Suprapubic skin (tissue), 4 donors: ENCODE measurements around the gene OPN1MW. TPM values are rescaled to one million over a fixed set of nuclear protein-coding genes. Genes with fewer than 3 reads are reported as not detected.
"Not testable (repeated sequence)": the region's sequence is repeated elsewhere in the genome, so short reads cannot be mapped to it uniquely, and the experiment has no call there.

Experiments used
- DNase-seq, 2 donors: peaks; one replicate each; pipeline ENCODE4 v3.0.0-alpha.2; 2019; ENCODE audit warnings: low spot score in 2 of 2
- H3K27ac ChIP-seq: fragments of 200-600 bp; sonication (generic); one replicate; pipeline ENCODE4 v1.5.1; 2019
- H3K27me3 ChIP-seq: fragments of 200-600 bp; sonication (generic); one replicate; pipeline ENCODE4 v1.5.1; 2019
- H3K36me3 ChIP-seq: fragments of 200-600 bp; sonication (generic); one replicate; pipeline ENCODE4 v1.5.1; 2019
- H3K4me1 ChIP-seq: fragments of 200-600 bp; sonication (generic); one replicate; pipeline ENCODE4 v1.5.1; 2019
- H3K4me3 ChIP-seq: fragments of 200-600 bp; sonication (generic); one replicate; pipeline ENCODE4 v1.5.1; 2019; ENCODE audit warnings: mild to moderate bottlenecking
- H3K9me3 ChIP-seq: fragments of 200-600 bp; sonication (generic); one replicate; pipeline ENCODE4 v1.5.1; 2019
- EP300 ChIP-seq: sonication (generic); formaldehyde crosslinking; IDR thresholded peaks from one replicate; pipeline ENCODE4 v1.6.1; 2017; ENCODE audit warnings: antibody characterized with exemption
- POLR2A ChIP-seq, 2 donors: fragments of 450-650 bp; IDR thresholded peaks; one replicate each; pipeline ENCODE4 v1.6.1; 2017; ENCODE audit warnings: antibody characterized with exemption in 2 of 2, mild to moderate bottlenecking in 2 of 2, moderate library complexity in 2 of 2
- POLR2AphosphoS5 ChIP-seq, 3 donors: sonication (generic); formaldehyde crosslinking; IDR thresholded peaks; one replicate each; pipeline ENCODE4 v1.6.1; 2017; ENCODE audit warnings: antibody characterized with exemption in 3 of 3
- WGBS: methylation state at CpG from one replicate; pipeline ENCODE4 v1.1.5; 2018; 5-methylcytosine and 5-hydroxymethylcytosine counted together
- total RNA-seq, 4 donors: library from RNA; depleted of rRNA; stranded (reverse); fragments of >200 nt; gene quantifications; one replicate each; pipeline ENCODE4 v1.1.0, GENCODE V29; 2016
- TF ChIP-seq, protein P1 (sequence below), 2 donors: fragments of 200-600 bp in 1 of 2; fragments of 450-650 bp in 1 of 2; sonication (generic) in 1 of 2; IDR thresholded peaks; one replicate each; pipeline ENCODE4 v1.5.1; 2016 to 2019; ENCODE audit warnings: antibody characterized with exemption in 2 of 2, mild to moderate bottlenecking in 1 of 2, moderate library complexity in 1 of 2

OPN1MW gene
- total RNA-seq, 4 donors from 2014 or later: not detected

DNA sequence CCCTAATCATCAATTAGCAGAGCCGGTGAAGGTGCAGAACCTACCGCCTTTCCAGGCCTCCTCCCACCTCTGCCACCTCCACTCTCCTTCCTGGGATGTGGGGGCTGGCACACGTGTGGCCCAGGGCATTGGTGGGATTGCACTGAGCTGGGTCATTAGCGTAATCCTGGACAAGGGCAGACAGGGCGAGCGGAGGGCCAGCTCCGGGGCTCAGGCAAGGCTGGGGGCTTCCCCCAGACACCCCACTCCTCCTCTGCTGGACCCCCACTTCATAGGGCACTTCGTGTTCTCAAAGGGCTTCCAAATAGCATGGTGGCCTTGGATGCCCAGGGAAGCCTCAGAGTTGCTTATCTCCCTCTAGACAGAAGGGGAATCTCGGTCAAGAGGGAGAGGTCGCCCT is 41.7 kb upstream of the OPN1MW start:
- DNase-seq: no peak
- TF ChIP-seq EP300: no peak
- TF ChIP-seq POLR2AphosphoS5 (IDR thresholded peaks at IDR 0.05): no peak
- TF ChIP-seq, protein P1, sequence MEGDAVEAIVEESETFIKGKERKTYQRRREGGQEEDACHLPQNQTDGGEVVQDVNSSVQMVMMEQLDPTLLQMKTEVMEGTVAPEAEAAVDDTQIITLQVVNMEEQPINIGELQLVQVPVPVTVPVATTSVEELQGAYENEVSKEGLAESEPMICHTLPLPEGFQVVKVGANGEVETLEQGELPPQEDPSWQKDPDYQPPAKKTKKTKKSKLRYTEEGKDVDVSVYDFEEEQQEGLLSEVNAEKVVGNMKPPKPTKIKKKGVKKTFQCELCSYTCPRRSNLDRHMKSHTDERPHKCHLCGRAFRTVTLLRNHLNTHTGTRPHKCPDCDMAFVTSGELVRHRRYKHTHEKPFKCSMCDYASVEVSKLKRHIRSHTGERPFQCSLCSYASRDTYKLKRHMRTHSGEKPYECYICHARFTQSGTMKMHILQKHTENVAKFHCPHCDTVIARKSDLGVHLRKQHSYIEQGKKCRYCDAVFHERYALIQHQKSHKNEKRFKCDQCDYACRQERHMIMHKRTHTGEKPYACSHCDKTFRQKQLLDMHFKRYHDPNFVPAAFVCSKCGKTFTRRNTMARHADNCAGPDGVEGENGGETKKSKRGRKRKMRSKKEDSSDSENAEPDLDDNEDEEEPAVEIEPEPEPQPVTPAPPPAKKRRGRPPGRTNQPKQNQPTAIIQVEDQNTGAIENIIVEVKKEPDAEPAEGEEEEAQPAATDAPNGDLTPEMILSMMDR (IDR thresholded peaks at IDR 0.05): no peak
- no peak for TF ChIP-seq POLR2A (IDR thresholded peaks at IDR 0.05)
- Histone ChIP-seq H3K9me3 (no peaks in the 10 kb centered on the region), H3K27me3 (no peaks in the 10 kb centered on the region), H3K36me3 (no peaks in the 10 kb centered on the region), H3K27ac (no peak overlapping the region), H3K4me3 (no peak overlapping the region), H3K4me1 (peaks cover 3% of the 10 kb centered on the region)
- 79% methylated on average over 8 of the region's 10 CpGs for WGBS

DNA sequence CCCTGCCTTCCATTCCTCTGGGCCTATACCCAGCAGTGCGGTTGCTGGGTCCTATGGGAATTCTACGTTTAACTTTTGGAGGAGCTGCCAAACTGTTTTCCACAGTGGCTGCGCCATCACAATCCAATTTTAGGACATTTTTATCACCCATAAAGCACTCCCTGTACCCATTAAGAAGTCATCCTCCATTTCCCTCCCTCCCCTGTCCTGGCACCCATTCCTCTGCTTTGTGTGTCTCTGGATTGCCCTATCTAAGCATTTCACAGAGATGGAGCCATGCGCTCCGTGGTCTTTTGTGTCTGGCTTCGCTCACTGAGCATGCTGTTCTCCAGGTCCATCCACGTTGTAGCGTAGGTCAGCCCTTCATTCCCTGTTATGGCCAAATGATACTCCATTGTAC is 40.0 kb upstream of the OPN1MW start:
- 94% methylated on average over 8 of the region's 8 CpGs for WGBS
- no peak for DNase-seq
- no peaks in the 10 kb centered on the region for H3K4me1 ChIP-seq
- H3K36me3 ChIP-seq: no peaks in the 10 kb centered on the region
- H3K27ac ChIP-seq: no peak overlapping the region
- TF ChIP-seq, protein P1 (IDR thresholded peaks at IDR 0.05): no peak
- no peak for TF ChIP-seq POLR2AphosphoS5 (IDR thresholded peaks at IDR 0.05)
- no peaks in the 10 kb centered on the region for H3K9me3 ChIP-seq
- no peak overlapping the region for H3K4me3 ChIP-seq
- H3K27me3 ChIP-seq: no peaks in the 10 kb centered on the region

DNA sequence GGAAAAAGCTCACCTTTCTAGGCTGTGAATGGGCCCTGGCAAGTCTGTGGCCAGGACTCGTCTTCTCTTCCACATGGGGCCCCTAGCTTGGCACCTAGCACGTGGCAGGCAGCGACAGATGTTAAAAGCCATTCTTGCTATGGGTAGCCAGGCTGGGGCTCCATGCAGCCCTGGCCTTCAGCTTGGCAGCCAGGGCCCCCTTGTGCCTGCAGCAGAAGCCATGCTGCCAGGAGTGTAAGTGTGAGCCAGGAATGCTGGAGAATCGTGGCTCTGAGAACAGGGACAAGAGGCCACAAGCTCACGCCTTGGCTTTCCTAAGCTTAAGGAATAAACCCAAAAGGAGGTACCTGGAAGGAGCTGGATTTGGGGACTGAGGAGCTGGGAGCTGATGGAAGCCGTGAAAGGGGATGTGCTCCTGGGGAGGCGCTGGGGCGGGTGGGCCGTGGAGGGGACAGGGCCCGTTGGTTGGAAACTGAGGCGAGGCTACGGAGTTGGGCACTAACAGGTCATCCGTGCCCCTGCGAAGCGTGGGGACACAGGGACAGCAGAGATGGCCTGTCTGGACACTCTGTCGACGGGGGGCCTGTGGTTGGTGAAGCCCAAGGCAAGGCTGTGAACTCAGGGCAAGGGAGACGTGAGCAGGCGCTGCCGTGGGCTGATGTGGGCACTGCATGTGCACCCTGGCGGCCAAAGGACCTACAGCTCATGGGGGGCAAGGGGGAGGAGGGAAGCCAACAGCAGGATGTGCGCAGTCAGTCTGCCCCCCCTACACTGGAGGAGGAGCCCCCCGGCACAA is 39.2 kb upstream of the OPN1MW start:
- no peak overlapping the region for H3K4me3 ChIP-seq
- H3K4me1 ChIP-seq: no peaks in the 10 kb centered on the region
- no peaks in the 10 kb centered on the region for H3K9me3 ChIP-seq
- H3K27me3 ChIP-seq: no peaks in the 10 kb centered on the region
- TF ChIP-seq EP300 (no peak), POLR2A (IDR thresholded peaks at IDR 0.05) (no peak), POLR2AphosphoS5 (IDR thresholded peaks at IDR 0.05) (no peak)
- TF ChIP-seq, protein P1 (IDR thresholded peaks at IDR 0.05): no peak
- H3K36me3 ChIP-seq: no peaks in the 10 kb centered on the region
- no peak overlapping the region for H3K27ac ChIP-seq
- no peak for DNase-seq
- WGBS: 76% methylated on average over 17 of the region's 23 CpGs

DNA sequence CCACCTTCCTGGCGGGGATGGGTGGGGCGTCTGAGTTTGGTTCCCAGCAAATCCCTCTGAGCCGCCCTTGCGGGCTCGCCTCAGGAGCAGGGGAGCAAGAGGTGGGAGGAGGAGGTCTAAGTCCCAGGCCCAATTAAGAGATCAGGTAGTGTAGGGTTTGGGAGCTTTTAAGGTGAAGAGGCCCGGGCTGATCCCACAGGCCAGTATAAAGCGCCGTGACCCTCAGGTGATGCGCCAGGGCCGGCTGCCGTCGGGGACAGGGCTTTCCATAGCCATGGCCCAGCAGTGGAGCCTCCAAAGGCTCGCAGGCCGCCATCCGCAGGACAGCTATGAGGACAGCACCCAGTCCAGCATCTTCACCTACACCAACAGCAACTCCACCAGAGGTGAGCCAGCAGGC is 38.4 kb upstream of the OPN1MW start, which contains the start of gene OPN1LW:
OPN1LW (plus strand) TSS at position 234 of the 400 bp plus-strand sequence; CDS start at position 275, 41 bp downstream.
- 93% methylated on average over 11 of the region's 15 CpGs for WGBS
- not testable (repeated sequence) for DNase-seq, H3K4me3 ChIP-seq, H3K27me3 ChIP-seq, H3K4me1 ChIP-seq, H3K27ac ChIP-seq, H3K36me3 ChIP-seq, H3K9me3 ChIP-seq

DNA sequence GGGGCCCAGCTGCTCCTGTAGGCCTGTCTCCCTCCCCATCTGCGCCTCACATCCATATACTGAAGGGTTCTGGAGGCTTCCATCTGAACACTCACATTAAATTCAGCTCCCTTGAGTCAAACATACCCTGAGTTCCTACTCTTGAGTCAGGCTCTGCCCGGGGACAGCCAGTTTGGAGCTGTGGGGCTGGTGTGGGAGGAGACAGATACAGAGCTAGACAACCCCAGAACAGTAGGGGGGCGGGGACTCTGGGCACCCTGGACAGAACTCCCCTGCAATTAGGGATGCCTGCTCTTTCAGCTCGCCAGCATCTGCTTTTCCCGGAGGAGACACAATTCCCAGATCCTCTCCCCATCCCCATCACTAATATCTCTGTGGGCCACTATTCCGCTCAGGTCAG is 31.4 kb upstream of the OPN1MW start:
- not testable (repeated sequence) for H3K27ac ChIP-seq, H3K4me1 ChIP-seq, DNase-seq, H3K27me3 ChIP-seq, H3K9me3 ChIP-seq, H3K4me3 ChIP-seq, H3K36me3 ChIP-seq
- WGBS: no CpG with 5 or more reads among the region's 6 CpGs

DNA sequence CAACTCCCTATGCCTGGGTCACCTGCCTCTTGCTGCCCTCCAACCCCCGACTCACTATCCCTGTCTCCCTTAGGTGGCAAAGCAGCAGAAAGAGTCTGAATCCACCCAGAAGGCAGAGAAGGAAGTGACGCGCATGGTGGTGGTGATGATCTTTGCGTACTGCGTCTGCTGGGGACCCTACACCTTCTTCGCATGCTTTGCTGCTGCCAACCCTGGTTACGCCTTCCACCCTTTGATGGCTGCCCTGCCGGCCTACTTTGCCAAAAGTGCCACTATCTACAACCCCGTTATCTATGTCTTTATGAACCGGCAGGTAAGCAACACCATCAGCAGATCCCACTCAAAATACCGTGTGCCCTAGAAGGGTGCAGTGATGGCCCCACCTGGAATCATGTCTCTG is 26.2 kb upstream of the OPN1MW start:
- H3K9me3 ChIP-seq, H3K36me3 ChIP-seq, DNase-seq, H3K27me3 ChIP-seq, H3K4me3 ChIP-seq, H3K27ac ChIP-seq, H3K4me1 ChIP-seq: not testable (repeated sequence)
- 93% methylated on average over 11 of the region's 11 CpGs for WGBS

DNA sequence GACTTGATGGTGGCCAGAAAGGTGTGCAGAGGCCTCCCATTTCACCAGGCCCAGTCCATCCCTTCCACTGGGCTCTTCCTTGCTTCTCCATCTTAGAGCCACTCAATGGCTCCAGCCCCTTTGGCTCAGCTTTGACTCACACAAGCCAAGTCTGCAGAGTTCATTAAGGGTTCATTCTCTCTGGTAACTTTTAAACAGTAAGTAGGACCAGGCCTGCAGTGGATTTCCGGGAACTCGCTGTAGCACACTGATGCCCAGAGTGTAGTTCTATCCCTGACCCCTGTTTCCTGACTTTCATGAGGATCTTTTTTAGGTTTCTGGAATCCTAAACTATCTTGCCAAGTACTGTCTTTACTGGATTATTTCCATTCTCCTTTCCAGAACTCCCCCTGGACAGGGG is 25.2 kb upstream of the OPN1MW start:
- not testable (repeated sequence) for H3K4me3 ChIP-seq, H3K36me3 ChIP-seq, H3K27ac ChIP-seq, DNase-seq, H3K4me1 ChIP-seq, H3K27me3 ChIP-seq, H3K9me3 ChIP-seq
- no CpG with 5 or more reads among the region's 2 CpGs for WGBS

DNA sequence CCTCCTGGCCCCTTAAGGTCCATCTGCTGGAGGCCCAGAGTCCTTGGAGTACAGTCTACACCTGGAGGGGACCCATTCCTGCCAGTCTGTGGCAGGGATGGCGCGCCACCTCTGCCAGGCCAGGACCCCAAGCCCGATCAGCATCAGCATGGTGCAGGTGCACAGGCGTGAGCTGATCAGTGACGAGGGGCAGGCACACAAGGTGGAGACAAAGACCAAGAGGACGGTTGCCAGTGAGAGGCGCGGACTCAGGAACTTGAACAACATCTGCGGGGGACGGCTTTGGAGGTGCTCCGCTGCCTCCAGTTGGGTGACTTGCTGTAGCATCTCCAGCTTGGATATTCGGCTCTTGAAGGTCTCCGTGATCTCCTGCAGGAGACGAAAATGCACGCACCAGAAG is 23.1 kb upstream of the OPN1MW start:
- not testable (repeated sequence) for H3K4me3 ChIP-seq, DNase-seq, H3K27ac ChIP-seq, H3K4me1 ChIP-seq, H3K36me3 ChIP-seq, H3K27me3 ChIP-seq, H3K9me3 ChIP-seq
- no CpG with 5 or more reads among the region's 15 CpGs for WGBS

DNA sequence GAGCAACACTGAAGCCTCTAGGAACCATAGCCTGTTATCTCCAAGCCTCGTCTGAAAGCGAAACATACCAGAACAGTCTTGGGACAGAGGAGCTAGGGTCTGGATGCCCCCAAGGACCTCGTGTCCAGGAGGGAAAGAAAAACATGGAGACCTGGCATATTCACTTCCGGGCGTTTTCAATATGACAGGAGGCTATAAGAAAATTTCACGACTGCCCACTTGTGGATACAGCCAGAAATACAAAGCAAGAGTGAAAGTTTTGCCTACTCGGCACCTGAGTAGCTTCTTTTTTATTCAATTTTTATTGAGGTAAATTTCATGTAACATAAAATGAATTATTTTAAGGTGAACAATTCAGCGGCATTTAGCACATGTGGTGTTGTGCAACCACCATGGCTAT is 17.5 kb upstream of the OPN1MW start:
- not testable (repeated sequence) for H3K36me3 ChIP-seq, H3K27ac ChIP-seq, H3K4me1 ChIP-seq, DNase-seq, H3K27me3 ChIP-seq, H3K9me3 ChIP-seq, H3K4me3 ChIP-seq
- no CpG with 5 or more reads among the region's 8 CpGs for WGBS

DNA sequence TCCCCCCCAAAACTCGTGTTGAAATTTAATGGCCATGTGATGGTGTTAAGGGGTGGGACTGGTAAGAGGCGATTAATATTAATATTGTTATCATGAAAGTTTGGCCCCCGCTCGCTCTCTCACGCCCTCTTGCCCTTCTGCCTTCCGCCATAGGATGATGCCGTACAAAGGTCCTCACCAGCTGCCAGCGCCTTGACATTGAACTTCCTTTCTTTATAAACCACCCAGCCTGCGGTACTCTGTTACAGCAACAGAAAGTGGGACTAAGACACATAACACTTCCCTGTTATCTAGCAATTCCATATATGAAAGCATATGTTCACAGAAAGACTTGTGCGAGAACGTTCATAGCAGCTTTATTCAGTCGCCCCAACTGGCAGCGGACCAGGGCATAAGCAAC is 14.0 kb upstream of the OPN1MW start:
- DNase-seq, H3K4me1 ChIP-seq, H3K27ac ChIP-seq, H3K9me3 ChIP-seq, H3K27me3 ChIP-seq, H3K36me3 ChIP-seq, H3K4me3 ChIP-seq: not testable (repeated sequence)
- no CpG with 5 or more reads among the region's 13 CpGs for WGBS

DNA sequence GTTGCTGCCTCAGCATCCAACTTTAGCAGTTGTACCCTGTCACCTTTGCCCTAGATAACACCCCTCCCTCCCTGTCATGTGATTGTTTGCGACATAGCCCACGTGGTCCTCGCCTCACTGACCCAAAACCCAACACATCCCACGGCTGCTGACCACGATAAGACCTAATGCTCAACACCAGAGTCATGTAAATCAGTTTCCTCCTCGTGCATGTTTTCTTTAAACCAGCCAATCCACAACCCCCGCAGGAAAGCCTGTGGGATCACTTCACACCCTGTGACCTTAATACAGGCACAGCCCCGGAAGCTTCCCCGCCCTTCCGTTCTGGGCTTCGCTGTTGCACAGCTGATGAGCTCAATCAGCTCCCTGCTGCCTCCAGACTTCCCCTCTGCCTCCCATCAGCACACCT is 9.9 kb upstream of the OPN1MW start:
- not testable (repeated sequence) for H3K36me3 ChIP-seq, H3K9me3 ChIP-seq, H3K4me3 ChIP-seq, H3K27ac ChIP-seq, H3K4me1 ChIP-seq, DNase-seq, H3K27me3 ChIP-seq
- no CpG with 5 or more reads among the region's 11 CpGs for WGBS
